ENCODE measurements around the gene TTC34. TPM values are rescaled to one million over a fixed set of nuclear protein-coding genes. Genes with fewer than 3 reads are reported as not detected.

Gene TTC34
- total RNA-seq, 1 experiment from 2014 or later, result 1.7 TPM

GRCh38 chr1:2830761-2831425 is 29.4 kb upstream of the TTC34 start:
- Histone ChIP-seq H3K4me1 (replicated peaks; ENCODE audit: insufficient read depth) (no peaks in the 10 kb centered on the region), H3K27ac (no peak overlapping the region), H3K9me3 (ENCODE audit: insufficient read depth, low read depth) (no peaks in the 10 kb centered on the region), H2AFZ (no peak overlapping the region), H4K20me1 (ENCODE audit: insufficient read depth) (no peaks in the 10 kb centered on the region), H3K36me3 (ENCODE audit: low read depth) (no peaks in the 10 kb centered on the region), H3F3A (ENCODE audit: insufficient read depth, low read depth) (no peaks in the 10 kb centered on the region), H3K27me3 (ENCODE audit: insufficient read depth, low read depth) (peaks cover 86% of the 10 kb centered on the region), H3K4me2 (no peak overlapping the region), H3K79me2 (ENCODE audit: low read depth) (no peaks in the 10 kb centered on the region), H3K9me2 (ENCODE audit: insufficient read depth) (no peaks in the 10 kb centered on the region), H3K4me3 (no peak overlapping the region)
- CTCF ChIA-PET, result no interaction called here
- no peak for TF ChIP-seq CTCF (conservative IDR thresholded peaks at IDR 0.05)
- TF ChIP-seq EZH2 (IDR thresholded peaks at IDR 0.05; ENCODE audit: low read depth), result no peak
- intact Hi-C loops (cut with micrococcal nuclease; ENCODE audit: unreplicated experiment), result no loop called here
- no TSS peak for BruUV-seq (replicated peaks)
- POLR2A ChIA-PET (ENCODE audit: unreplicated experiment), result no interaction called here
- DNase-seq, result no peak

GRCh38 chr1:2829846-2830615 is 28.5 kb upstream of the TTC34 start:
- no peaks in the 10 kb centered on the region for H3K36me3 ChIP-seq (ENCODE audit: low read depth)
- H3K9me3 ChIP-seq (ENCODE audit: insufficient read depth, low read depth), result no peaks in the 10 kb centered on the region
- BruUV-seq (replicated peaks), result no TSS peak
- no peak overlapping the region for H3K27ac ChIP-seq
- intact Hi-C loops (cut with micrococcal nuclease; ENCODE audit: unreplicated experiment), result no loop called here
- no peak for DNase-seq
- no peaks in the 10 kb centered on the region for H4K20me1 ChIP-seq (ENCODE audit: insufficient read depth)
- H3K9me2 ChIP-seq (ENCODE audit: insufficient read depth), result no peaks in the 10 kb centered on the region
- CTCF ChIA-PET, result no interaction called here
- H3K4me3 ChIP-seq, result no peak overlapping the region
- no peaks in the 10 kb centered on the region for H3K4me1 ChIP-seq (replicated peaks; ENCODE audit: insufficient read depth)
- H3K27me3 ChIP-seq (ENCODE audit: insufficient read depth, low read depth), result peaks cover 84% of the 10 kb centered on the region
- no peaks in the 10 kb centered on the region for H3F3A ChIP-seq (ENCODE audit: insufficient read depth, low read depth)
- no peak for TF ChIP-seq EZH2 (IDR thresholded peaks at IDR 0.05; ENCODE audit: low read depth)
- no peak for TF ChIP-seq CTCF (conservative IDR thresholded peaks at IDR 0.05)
- no peak overlapping the region for H3K4me2 ChIP-seq
- H3K79me2 ChIP-seq (ENCODE audit: low read depth), result no peaks in the 10 kb centered on the region
- POLR2A ChIA-PET (ENCODE audit: unreplicated experiment), result no interaction called here
- no peak overlapping the region for H2AFZ ChIP-seq

GRCh38 chr1:2828586-2829250 is 27.2 kb upstream of the TTC34 start:
- Histone ChIP-seq H3K4me3 (no peak overlapping the region), H3F3A (ENCODE audit: insufficient read depth, low read depth) (no peaks in the 10 kb centered on the region), H4K20me1 (ENCODE audit: insufficient read depth) (no peaks in the 10 kb centered on the region), H3K27me3 (ENCODE audit: insufficient read depth, low read depth) (peaks cover 83% of the 10 kb centered on the region), H3K79me2 (ENCODE audit: low read depth) (no peaks in the 10 kb centered on the region), H3K9me2 (ENCODE audit: insufficient read depth) (no peaks in the 10 kb centered on the region), H3K9me3 (ENCODE audit: insufficient read depth, low read depth) (no peaks in the 10 kb centered on the region), H3K4me1 (replicated peaks; ENCODE audit: insufficient read depth) (no peaks in the 10 kb centered on the region), H3K36me3 (ENCODE audit: low read depth) (no peaks in the 10 kb centered on the region), H3K4me2 (no peak overlapping the region), H2AFZ (no peak overlapping the region), H3K27ac (no peak overlapping the region)
- no peak for DNase-seq
- ChIA-PET CTCF (no interaction called here), POLR2A (ENCODE audit: unreplicated experiment) (no interaction called here)
- BruUV-seq (replicated peaks), result no TSS peak
- intact Hi-C loops (cut with micrococcal nuclease; ENCODE audit: unreplicated experiment), result no loop called here
- no peak for TF ChIP-seq CTCF (conservative IDR thresholded peaks at IDR 0.05)
- TF ChIP-seq EZH2 (IDR thresholded peaks at IDR 0.05; ENCODE audit: low read depth), result no peak

Data from PC-9 (cell line).